ENCODE measurements around the gene RBCK1. TPM values are rescaled to one million over a fixed set of nuclear protein-coding genes. Genes with fewer than 3 reads are reported as not detected.

Gene RBCK1
- total RNA-seq, 1 donor from 2014 or later, result 101 TPM

DNA sequence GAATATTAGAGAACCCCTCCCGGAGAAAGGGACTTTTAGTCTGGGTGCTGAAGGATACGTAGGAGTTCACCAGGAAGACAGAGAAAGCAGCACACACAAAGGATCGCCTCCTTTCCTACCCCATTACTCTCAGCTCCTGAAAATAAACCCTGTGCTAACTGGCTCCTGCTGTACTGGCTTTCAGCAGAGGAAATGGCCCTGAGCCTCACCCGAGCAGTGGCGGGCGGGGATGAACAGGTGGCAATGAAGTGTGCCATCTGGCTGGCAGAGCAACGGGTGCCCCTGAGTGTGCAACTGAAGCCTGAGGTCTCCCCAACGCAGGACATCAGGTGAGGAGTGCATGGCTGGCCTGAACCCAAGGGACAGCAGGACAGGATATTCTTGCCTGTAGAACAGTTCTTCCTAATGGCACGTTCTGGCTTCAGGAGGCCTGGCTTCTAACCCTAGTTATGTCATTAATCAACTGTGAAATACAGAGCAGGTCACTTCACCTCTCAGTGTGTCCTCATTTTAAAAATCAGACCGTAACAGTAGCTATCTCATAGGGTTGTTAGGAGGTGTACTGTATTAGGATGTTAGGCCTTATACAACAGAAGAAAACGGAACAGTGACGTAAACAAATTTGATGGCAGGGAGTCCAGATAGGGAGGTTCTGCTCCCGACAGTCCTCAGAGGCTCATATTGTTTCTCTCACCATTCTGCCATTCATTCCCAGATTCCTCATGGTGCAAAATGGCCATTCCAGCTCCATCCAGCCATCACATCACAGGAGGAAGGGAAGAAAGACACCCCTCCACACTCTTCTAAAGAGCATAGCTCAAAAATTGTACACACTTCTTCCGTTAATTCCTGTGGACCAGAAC lies 1.8 kb downstream of the RBCK1 start:
- no peak for TF ChIP-seq CTCF (IDR thresholded peaks at IDR 0.05)
- H3K27ac ChIP-seq, result no peak overlapping the region
- H3K9me3 ChIP-seq, result no peaks in the 10 kb centered on the region
- peaks cover 20% of the 10 kb centered on the region for H3K4me1 ChIP-seq
- ATAC-seq (no peak), DNase-seq (no peak)
- peak overlapping the region; percentile 100 for H3K4me3 ChIP-seq
- H3K36me3 ChIP-seq, result peaks cover 24% of the 10 kb centered on the region
- intact Hi-C loops (cut with DNase I), result no loop called here
- no peaks in the 10 kb centered on the region for H3K27me3 ChIP-seq

DNA sequence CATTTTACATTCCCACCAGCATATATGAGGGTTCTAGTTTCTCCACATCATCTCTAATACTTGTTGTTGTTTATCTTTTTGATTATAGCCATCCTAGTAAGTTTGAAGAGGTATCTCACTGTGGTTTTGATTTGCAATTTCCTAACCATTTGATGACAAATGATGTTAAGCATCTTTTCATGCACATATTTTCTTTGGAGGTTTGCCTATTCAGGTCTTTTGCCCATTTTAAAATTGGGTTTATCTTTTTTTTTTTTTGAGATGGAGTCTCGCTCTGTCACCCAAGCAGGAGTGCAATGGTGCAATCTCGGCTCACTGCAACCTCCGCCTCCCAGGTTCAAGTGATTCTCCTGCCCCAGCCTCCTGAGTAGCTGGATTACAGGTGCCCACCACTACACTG lies 4.0 kb downstream of the RBCK1 start:
- ATAC-seq, result no peak
- no peak overlapping the region for H3K4me3 ChIP-seq
- H3K9me3 ChIP-seq, result no peaks in the 10 kb centered on the region
- H3K27me3 ChIP-seq, result no peaks in the 10 kb centered on the region
- H3K4me1 ChIP-seq, result peaks cover 22% of the 10 kb centered on the region
- no peak for DNase-seq
- no peak for TF ChIP-seq CTCF (IDR thresholded peaks at IDR 0.05)
- H3K27ac ChIP-seq, result no peak overlapping the region
- intact Hi-C loops (cut with DNase I), result no loop called here
- H3K36me3 ChIP-seq, result peaks cover 24% of the 10 kb centered on the region

DNA sequence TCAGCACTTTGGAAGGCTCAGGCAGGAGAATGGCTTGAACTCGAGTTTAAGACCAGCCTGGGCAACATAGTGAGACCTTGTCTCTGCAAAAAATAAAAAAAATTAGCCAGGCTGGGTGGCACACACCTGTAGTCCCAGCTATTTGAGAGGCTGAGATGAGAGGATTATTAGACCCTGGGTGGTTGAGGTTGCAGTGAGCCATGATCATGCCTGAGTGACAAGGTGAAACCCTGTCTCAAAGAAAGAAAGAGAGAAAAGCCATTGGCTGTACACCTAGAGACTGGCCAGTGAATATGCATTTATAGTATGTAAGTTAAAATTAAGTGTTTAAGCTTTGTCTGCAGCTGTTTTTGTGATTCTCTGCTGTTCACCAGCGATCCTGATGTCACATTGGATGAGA lies 6.1 kb downstream of the RBCK1 start:
- H3K4me1 ChIP-seq, result peaks cover 15% of the 10 kb centered on the region
- no peak overlapping the region for H3K27ac ChIP-seq
- TF ChIP-seq CTCF (IDR thresholded peaks at IDR 0.05), result no peak
- intact Hi-C loops (cut with DNase I), result no loop called here
- no peaks in the 10 kb centered on the region for H3K27me3 ChIP-seq
- DNase-seq, result no peak
- H3K36me3 ChIP-seq, result peaks cover 39% of the 10 kb centered on the region
- no peaks in the 10 kb centered on the region for H3K9me3 ChIP-seq
- ATAC-seq, result no peak
- no peak overlapping the region for H3K4me3 ChIP-seq

GRCh38 chr20:415820-416322 lies 7.8 kb downstream of the RBCK1 start:
- Histone ChIP-seq H3K4me3 (no peak overlapping the region), H3K27me3 (no peaks in the 10 kb centered on the region), H3K4me1 (peaks cover 4% of the 10 kb centered on the region), H3K9me3 (no peaks in the 10 kb centered on the region), H3K36me3 (peaks cover 42% of the 10 kb centered on the region), H3K27ac (peak overlapping the region; percentile 42)
- TF ChIP-seq CTCF (IDR thresholded peaks at IDR 0.05), result no peak
- peak; percentile 85 for DNase-seq
- intact Hi-C loops (cut with DNase I), result no loop called here
- ATAC-seq, result peak; percentile 83

DNA sequence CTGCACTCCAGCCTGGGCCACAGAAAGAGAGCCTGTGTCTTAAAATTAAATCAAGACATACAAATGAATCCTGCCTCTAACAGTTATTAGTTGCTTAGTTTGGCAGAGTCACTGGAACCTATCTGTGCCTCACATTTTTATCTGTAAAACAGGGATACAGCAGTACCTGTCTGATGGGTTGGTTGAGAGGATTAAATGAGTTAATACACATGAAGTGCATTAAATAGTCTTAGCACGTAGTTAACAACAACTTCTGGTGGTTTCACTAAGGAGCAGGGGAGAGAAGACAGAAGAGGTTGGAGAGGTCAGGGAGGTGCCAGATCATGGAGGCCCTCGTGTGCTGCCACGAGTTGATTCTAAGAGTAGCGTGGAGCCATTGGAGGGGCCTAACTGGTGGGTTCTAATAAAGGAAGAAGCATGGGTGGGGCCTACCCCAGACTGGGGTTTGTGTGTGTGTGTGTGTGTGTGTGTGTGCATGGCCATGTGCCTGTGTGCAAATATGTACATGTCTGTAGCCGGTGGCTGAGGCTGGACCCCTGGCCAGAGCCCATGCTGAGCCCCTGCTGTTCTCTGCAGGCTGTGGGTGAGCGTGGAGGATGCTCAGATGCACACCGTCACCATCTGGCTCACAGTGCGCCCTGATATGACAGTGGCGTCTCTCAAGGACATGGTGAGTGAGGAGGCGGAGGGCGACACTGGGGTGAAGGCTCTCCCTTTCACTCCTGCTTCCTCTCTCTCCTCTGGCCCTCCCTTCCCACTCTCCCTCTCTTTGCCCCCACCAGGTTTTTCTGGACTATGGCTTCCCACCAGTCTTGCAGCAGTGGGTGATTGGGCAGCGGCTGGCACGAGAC lies 9.1 kb downstream of the RBCK1 start:
- peaks cover 47% of the 10 kb centered on the region for H3K36me3 ChIP-seq
- H3K4me1 ChIP-seq, result peaks cover 4% of the 10 kb centered on the region
- H3K27ac ChIP-seq, result no peak overlapping the region
- H3K9me3 ChIP-seq, result no peaks in the 10 kb centered on the region
- peak; percentile 61 for DNase-seq
- intact Hi-C loops (cut with DNase I), result no loop called here
- H3K4me3 ChIP-seq, result no peak overlapping the region
- no peak for TF ChIP-seq CTCF (IDR thresholded peaks at IDR 0.05)
- ATAC-seq, result no peak
- H3K27me3 ChIP-seq, result no peaks in the 10 kb centered on the region
